ENCODE measurements around the gene FAM184A.

Gene FAM184A

DNA sequence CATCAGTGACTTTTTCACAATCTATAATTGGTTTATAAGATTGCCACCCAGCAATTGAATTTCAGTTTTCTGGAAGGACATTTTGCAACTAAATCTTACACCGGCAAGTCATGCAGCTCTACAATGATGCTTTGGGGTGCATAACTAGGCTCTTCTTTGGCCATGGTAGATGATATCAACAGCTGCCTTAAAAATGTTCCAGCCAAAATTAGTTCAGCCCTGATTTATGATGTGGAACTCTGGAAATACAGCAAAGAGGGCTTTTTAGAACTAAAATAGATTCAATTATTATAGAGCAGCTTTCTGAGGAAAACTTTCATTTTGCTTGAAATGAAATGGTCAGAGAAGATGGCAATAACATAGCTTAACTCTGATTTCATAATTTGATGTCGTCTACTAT lies 125.1 kb downstream of the FAM184A start:
- DNase-seq, result no peak

DNA sequence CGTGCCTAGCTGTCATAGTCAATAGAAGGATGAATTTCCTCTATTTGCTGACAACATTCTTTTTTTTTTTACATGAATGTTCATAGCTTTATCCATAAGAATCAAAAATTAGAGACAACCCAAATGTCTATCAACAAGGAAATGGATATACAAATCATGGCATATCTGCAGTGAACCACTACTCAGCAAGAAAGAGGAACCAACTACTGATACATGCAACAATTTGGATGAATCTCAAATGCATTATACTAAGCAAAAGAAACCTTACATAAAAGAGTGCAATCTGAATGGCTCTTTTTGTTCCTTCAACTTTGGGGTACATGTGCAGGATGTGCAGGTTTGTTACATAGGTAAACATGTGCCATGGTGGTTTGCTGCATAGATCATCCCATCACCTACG lies 125.8 kb downstream of the FAM184A start:
- no peak for DNase-seq

DNA sequence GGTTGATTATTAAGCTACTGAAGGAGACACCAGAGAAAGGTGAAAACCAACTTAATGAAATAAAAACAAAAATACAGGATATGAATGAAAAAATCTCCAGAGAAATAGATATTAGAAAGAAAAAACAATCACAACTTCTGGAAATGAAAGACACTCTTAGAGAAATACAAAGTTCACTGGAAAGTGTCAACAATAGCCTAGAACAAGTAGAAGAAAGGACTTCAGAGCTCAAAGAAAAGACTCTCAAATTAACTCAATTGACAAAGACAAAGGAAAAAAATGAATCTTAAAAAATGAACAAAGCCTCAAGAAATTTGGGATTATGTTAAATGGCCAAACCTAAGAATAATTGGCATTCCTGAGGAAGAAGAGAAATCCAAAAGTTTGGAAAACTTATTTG lies 133.2 kb downstream of the FAM184A start:
- no peak for DNase-seq

DNA sequence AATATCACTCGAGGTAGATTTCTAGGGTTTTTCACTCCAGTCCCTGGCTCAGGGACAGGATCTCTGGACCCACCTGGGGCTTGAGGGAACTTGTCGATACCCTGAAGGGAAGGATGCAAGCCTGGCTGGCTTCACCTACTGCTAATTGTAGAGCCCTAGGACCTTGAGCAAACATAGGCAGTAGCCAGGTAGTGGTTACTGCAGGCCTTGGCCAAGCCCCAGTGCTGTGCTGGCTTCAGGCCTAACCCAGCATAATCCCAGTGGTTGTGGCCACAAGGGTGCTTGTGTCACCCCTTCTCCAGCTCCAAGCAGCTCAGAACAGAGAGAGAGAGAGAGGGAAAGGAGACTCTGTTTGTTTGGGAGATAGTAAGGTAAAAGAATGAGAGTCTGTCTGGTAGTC lies 137.7 kb downstream of the FAM184A start:
- DNase-seq, result no peak

DNA sequence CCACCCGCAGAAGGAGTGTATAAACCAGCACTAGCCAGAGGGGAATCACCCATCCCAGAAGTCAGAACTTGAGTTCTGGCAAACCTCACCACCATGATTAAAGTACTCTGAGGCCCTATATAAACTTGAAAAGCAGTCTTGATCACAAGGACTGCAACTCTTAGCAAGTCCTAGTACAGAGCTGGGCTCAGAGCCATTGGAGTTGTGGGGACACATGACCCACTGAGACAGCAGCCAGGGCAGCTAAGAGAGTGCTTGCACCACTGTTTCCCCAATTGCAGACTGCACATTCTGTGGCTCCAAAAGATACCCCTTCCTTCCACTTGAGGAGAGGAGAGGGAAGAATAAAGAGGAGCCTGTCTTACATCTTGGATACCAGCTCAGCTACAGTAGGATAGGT lies 138.8 kb downstream of the FAM184A start:
- no peak for DNase-seq

DNA sequence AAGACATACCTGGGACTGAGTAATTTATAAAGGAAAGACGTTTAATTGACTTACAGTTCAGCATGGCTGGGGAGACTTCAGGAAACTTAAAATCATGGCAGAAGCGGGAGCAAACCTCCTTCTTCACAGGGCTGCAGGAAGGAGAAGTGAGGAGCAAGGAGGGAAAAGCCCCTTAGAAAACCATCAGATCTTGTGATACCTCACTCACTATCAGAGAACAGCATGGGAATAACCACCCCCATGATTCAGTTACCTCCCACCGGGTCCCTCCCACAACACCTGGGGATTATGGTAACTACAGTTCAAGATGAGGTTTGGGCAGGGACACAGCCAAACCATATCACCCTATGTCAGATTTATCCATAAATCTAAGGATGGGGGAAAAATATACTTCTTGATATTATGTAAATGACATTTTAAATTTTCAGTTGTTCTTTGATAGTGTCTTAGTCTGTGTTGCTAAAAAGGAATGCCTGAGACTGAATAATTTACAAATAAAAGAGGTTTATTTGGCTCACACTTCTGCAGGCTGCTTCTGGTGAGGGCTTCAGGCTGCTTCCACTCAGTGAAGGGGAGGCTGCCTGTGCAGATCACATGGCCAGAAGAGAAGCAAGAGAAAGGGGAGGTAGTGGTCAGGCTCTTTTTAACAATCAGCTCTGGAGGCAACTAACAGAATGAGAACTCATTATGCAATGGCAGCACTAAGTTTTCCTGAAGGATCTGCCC lies 142.3 kb downstream of the FAM184A start:
- DNase-seq, result no peak

DNA sequence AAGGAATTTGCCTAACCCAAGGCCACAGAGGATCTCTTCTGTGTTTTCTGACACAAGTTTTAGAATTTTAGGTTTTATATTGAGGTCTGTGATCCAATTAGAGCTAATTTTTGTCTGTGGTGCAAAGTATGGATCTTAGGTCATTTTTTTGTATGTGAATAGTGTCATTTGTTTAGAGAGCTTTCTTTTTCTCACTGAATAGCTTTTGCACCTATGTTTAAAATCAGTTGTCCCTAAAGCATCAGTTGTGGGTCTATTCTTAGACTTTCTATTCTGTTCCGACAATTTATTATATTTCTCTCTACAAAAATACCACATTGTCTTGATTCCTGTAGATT lies 143.2 kb downstream of the FAM184A start:
- no peak for DNase-seq

DNA sequence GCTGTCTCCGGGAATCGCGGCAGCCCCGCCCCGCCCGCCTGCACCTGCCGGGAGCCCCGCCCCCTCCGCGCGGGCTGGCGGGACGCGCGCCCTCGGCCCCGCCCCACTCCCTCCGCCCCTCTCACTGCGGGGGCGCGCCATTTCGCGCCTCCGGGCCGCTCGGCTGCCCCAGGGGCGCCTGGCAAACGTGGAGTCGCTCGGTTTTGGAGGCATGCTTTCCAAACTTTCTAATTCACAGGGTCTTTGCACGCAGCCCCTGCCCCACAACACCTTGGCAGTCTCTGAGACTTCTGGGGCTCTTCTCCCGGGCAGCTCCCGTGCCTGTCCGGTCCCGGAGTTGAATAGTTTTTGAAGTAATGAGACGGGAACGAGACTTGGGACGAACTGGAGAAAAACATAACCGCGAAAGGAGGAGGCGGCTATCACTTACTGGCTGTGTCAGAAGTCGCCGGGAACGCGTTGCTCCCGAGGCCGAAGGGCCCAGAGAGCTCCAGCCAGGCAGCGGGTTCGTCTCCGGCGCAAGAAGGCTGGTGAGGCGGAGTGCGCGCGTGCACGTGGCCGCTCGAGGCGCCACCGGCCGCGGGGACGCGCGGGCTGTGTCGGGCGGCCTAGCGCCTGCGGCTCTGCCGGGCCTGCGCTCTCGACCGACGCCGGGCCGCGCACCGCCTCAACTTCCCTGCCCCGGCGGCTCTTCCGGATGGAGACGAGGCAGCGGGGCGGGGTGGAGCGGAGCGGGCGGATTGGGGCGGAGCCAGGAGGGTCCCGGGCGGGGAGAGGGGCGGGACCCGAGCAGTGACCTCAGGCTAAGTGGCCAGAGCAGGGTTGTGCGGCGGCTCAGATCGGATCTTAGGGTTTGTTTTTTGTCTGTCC lies 143.8 kb downstream of the FAM184A start, which contains the start of gene MCM9:
TSS of gene MCM9 (minus strand) at position 699 of the 870 bp plus-strand sequence. CDS start 3,436 bp downstream, outside the sequence.
- DNase-seq, result peak; percentile 87

DNA sequence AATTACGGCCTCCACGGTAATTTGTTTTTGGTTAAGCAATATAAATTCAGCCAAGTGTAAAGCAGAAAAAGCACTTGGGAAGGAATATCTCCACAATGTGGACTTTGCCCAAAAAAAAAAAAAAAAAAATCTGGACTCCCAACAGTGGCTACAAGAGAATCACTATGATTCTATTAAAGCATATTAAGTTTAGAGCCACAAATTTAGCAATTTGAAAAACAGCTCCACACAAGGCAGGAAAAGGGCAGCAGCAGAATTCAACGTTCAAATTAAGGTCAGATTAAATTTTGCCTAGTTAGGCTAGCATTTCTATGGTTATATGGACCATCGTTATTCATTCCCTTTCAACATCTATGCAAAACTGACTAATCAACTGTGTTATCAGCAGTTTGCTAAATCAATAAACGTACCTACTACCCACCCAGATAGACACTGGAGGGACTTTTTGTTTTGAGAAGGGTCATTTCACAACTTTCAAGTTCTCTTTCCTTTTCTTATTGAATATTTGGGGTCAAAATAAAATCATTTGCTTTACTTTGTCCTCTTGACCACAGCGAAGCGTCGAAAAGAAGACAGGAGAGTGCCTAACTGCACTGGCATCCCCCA lies 144.5 kb downstream of the FAM184A start:
- DNase-seq, result no peak

DNA sequence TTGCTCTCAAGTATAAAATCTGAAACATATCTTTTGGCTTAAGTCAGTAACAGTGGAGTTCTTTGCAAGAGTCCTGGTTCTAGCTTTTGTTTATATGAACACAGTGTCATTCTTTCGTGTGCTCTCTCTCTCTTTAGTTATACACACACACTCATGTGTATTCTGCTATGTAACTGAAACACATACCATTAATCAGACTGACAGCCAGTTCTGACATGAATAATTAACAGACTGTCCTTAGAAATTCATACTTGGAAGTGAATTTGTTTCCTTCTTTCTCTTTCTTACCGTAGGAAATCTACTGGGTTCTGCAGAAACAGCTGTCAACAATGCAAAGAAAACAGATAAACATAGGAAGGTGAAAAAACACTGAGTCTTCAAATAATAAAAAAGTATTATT lies 146.0 kb downstream of the FAM184A start:
- DNase-seq, result no peak

DNA sequence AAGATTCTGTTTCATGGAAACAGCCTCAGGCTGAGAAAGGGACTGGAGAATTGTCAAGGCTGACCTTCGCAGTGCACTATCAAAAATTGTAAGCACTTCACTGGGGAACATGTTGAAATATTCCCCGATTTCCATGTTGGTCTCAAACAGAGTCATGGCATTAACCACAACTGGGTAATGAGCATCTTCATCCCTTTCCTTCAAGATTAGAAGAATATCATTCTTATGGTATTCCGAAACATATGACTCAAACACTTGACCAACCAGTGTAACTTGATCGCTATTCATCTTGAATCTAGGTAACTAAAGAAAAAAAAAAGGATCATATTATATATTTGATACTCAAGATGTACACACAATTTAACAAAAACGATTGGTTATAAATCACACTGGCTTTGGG lies 147.0 kb downstream of the FAM184A start:
- DNase-seq, result no peak

DNA sequence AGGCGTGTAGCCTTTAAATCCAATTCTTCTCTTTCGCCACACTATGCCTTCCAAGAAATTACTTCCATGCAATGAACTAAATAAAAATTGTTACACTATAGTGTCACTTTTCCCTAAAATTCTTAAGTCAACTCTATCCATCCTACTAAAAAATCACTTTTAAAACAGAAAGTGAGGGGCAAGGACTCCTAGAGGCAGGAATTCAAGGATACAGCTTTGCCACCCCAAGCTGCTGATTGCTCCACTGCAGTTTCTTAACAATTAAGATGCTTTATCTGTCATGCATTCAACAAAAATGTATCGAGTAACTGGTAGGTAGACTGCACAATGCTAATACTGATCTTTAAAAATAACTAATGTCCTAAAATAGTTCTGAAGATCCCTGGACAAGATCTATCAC lies 147.8 kb downstream of the FAM184A start:
- no peak for DNase-seq

DNA sequence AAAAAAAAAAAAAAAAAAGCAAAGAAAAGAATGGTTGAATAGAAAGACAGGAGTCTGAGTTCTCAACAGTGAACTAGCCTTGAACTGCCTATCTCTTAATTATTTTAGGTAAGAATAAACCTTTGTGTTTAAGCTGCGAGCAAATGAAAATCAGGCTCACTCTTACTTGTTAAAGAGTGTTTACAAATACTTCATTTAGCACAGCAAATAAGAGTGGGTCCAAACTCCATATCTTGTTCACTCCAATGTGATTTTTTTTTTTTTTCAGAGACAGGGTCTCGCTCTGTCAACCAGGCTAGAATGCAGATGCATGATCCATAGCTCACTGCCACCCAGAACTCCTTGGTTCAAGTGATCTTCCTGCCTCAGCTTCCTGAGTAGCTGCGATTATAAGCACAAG lies 155.4 kb downstream of the FAM184A start:
- DNase-seq, result no peak

DNA sequence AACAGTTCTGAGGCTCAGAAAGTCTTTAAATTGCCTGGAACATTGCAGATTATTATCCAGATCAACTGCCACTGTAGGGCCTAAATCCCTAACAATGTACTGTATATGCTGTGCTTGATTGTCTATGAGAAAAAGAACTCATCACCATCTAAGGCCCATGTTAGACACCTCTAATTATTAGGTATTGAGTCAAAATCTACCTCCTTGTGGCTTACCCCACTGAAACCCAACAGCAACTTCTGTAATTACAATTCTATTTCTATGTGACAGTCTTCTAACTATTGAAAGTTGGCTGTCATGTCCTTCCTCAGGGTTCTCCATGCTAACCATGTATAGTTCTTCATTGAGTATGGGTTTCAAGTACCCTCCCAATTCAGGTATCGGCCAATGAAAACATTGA lies 157.4 kb downstream of the FAM184A start:
- no peak for DNase-seq

DNA sequence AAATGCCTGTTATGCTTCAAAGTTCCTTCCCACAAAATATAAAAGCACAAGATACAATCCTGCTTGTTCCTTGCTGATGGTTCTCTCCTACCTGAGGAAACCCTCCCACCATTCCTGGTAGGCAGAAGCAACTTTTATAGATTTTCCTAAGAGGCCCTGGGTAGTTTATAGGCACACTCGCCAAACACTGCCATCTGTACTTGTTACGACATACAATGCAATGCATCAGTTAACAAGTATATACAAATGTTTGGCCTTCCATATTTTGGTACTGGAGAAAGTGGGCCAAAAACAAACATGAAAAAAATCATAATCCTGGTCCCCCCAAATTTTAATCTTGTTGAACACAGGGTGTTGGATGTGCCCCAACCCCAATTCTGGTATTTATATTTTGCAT lies 160.1 kb downstream of the FAM184A start:
- DNase-seq, result no peak

DNA sequence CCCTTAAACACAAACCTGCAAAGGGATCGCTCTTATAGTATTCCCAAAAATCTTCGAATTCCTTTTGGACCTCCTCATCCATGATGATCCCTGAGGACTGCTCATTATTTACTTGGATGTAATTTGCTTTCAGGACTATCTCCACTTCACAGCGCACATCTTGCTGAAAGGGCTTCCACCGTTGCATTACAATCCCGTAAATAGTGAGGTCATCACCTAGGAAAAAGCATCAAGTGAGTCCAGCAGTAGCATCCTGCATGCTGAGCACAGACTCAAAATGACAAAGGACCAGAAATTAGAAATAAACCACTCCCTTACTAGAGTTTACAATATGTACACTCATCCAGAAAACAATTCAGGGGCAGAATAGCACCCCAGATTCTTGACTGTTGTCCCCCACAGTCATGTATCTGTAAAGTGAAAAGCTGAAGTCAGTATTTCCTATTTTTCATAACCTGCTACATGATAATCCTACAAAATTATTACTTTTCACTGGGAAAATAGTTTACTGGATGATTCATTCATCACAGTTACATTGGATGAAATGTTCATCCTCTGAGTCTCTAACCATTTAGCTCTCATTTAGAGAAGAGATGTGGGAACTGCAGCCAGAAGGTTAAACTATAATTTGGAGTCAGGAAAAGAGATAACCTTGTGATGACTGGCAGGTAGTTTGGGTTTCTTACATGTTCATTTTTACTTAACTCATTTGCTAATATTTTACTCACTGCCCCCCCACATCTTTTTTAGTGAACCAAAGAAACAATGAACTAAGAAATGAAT lies 160.7 kb downstream of the FAM184A start:
- DNase-seq, result no peak

DNA sequence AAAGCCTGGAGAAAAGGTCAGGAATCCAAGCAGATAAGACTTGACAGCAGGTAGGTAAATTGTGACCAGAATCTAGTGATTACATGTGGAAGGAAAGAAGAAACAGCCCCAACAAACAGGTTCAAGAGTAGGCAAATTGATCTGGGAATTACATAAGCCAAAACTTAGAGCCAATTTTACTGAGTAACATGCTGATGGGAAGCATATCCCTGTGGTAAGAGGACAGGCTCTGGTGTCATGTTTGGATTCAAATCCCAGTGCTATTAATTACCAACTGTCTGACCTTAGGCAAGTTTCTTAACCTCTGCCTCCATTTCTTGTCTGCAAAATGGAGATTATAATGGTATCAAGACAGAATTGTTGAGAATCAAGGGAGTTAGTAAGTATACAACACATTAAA lies 163.9 kb downstream of the FAM184A start:
- DNase-seq, result no peak

DNA sequence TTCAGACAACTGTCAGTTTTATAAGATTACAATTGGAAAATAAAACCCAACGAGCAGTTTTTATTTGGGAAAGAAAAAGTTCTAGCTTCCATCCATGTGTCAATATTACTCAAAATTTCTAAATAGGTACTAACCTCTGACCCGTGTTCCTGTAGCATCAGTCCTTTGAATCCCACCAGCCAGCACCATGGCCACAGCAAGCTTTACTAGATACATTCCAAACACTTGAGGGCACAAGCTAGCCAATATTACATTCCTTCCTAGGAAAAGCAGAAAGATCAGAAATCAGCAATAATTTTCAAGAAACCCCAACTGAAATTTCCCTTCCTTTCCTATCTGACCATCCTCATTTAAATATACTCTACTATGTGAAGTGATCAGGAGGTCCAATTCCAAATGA lies 165.3 kb downstream of the FAM184A start:
- DNase-seq, result no peak

DNA sequence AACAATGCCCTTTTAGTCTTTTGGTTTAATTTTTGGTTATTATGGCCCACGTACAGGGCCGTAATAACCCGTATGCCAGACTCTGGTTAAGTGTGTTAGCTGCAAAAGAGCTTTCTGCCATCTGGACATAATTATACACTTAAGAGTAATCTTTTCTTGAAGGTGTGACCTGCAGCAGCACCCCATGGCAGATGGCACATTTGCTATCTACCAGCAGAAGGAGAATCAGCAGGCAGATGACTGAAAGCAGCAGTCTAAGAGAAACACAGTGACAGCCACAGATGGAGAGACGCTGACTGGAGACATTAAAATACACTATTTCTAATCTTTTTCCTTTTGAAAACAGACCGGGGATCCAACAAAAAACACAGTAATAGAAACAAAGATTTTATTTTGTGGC lies 165.8 kb downstream of the FAM184A start:
- no peak for DNase-seq

All from activated naive CD4-positive, alpha-beta T cell treated with anti-CD3 and anti-CD28 coated beads, Interleukin-2, amount 50 U/mL, for 16 hours (primary cell).